SK-N-MC (cell line): ENCODE data around the gene DNMT3L.

Source experiments
- EZH2 ChIP-seq: fragments of 200-600 bp; sonication (generic); IDR thresholded peaks from one replicate; pipeline ENCODE4 v1.6.1; 2017; ENCODE audit warnings: antibody characterized with exemption
- FOXP2 ChIP-seq: optimal IDR thresholded peaks from 2 replicates; pipeline ENCODE3; 2011; ENCODE audit warnings: mild to moderate bottlenecking, moderate library complexity; ENCODE audit not compliant: insufficient read depth; ENCODE audit errors: extremely low read length, control extremely low read depth
- POLR2AphosphoS5 ChIP-seq: IDR thresholded peaks from 2 replicates; pipeline ENCODE4 v1.6.1; 2012; ENCODE audit warnings: mild to moderate bottlenecking, low read depth, low read length, borderline replicate concordance

DNA sequence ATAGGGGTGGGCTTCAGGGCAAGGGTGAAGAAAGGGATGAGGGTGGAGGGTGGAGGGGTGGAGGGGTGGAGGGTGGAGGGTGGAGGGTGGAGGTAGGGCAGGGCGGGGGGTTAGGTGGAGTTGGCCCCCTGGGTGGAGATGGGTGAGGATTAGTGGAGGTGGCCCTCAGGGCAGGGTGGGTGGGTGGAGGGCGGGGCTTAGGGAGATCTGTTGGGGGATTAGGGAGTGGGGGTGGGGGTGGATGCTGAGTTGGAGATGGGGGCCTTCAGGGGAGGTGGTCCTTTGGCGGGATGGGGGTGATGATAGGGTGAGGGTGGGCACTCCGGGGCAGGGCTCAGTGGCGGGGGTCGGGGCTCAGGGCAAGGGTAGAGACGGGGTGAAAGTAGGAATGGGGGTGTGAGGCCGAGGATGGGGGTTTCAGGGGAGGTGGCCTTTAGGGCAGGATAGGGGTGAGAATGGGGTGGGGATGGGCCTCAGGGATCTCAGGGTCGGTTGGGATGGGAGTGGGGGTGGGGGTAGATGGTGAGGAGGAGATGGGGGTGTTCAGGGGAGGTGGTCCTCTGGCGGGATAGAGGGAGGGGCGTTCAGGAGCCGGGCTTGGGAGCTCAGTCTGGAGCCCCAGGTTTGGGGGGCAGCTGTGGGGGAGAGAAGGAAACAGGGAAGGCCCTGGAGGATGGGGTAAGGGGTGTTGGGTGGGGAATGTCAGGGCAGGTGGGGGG lies 800 bp upstream of the DNMT3L start:
- no peak for TF ChIP-seq POLR2AphosphoS5
- TF ChIP-seq EZH2 = no peak
- no peak for TF ChIP-seq FOXP2
